Endothelial cell of umbilical vein (primary cell): ENCODE data around the gene TNFRSF8. TPM values are rescaled to one million over a fixed set of nuclear protein-coding genes. Genes with fewer than 3 reads are reported as not detected.

ENCODE experiments used
- BruUV-seq: library from RNA; stranded (reverse); fragments of 400-500 nt; replicated peaks from 2 replicates; lab custom pipeline; 2021; lab: Mats Ljungman, UMichigan
- CTCF ChIA-PET: fragments of 300-600, 350-600 bp; sonication (Branson Sonifier 250); formaldehyde crosslinking; loops from one replicate; lab custom pipeline; 2021; ENCODE audit warnings: antibody characterized with exemption, inconsistent platforms; lab: Charles Lee
- POLR2A ChIA-PET: fragments of 300-600, 350-600 bp; sonication (Branson Sonifier 250); formaldehyde crosslinking; loops from one replicate; lab custom pipeline; 2021; ENCODE audit warnings: antibody characterized with exemption, inconsistent platforms; lab: Charles Lee
- DNase-seq: peaks from one replicate; pipeline ENCODE4 v3.0.0-alpha.2; 2011; ENCODE audit warnings: low read depth, low spot score
- FAIRE-seq: peaks from 2 replicates; lab custom pipeline; 2011; peaks lifted over from hg19 to GRCh38; lab: Jason Lieb, UNC
- H2AFZ ChIP-seq: 2 replicates; pipeline ENCODE4 v1.6.0; 2012; ENCODE audit warnings: low read depth, low read length, control low read depth, inconsistent platforms
- H3K27ac ChIP-seq: 2 replicates; pipeline ENCODE4 v1.5.1; 2011; ENCODE audit warnings: low read depth, mild to moderate bottlenecking, control low read depth, low read length, moderate library complexity; ENCODE audit not compliant: insufficient read depth
- H3K27me3 ChIP-seq, 2 experiments: 2 replicates each; pipeline versions ENCODE4 v1.6.0 to v1.6.1; 2011; ENCODE audit warnings: low read length in 2 of 2, mixed read lengths in 1 of 2; ENCODE audit not compliant: control insufficient read depth in 2 of 2, insufficient read depth in 2 of 2
- H3K36me3 ChIP-seq, 2 experiments: 2 replicates in 1 of 2; 3 replicates in 1 of 2; pipeline ENCODE4 v1.5.1; 2011; ENCODE audit warnings: low read length in 2 of 2, mild to moderate bottlenecking in 1 of 2, moderate library complexity in 1 of 2; ENCODE audit not compliant: control insufficient read depth in 2 of 2, insufficient read depth in 2 of 2; ENCODE audit errors: extremely low read depth in 1 of 2
- H3K4me1 ChIP-seq: 3 replicates; pipeline ENCODE4 v1.5.1; 2011; ENCODE audit warnings: mild to moderate bottlenecking, low read length; ENCODE audit not compliant: control insufficient read depth, insufficient read depth; ENCODE audit errors: extremely low read depth
- H3K4me2 ChIP-seq: 2 replicates; pipeline ENCODE4 v1.6.1; 2011; ENCODE audit warnings: low read length, control low read depth, mixed read lengths; ENCODE audit not compliant: insufficient read depth
- H3K4me3 ChIP-seq, 3 experiments: fragments of 200-600 bp in 1 of 3; sonication (generic), shearing (Covaris generic) in 1 of 3; replicated peaks in 1 of 3; 2 replicates each; pipeline ENCODE4 v1.5.1; 2011 to 2016; ENCODE audit warnings: control low read depth in 3 of 3, low read length in 3 of 3, mild to moderate bottlenecking in 2 of 3, inconsistent platforms in 1 of 3, low read depth in 1 of 3, moderate library complexity in 1 of 3; ENCODE audit not compliant: insufficient read depth in 1 of 3
- H3K79me2 ChIP-seq: 2 replicates; pipeline ENCODE4 v1.6.0; 2012; ENCODE audit warnings: low read length, inconsistent platforms; ENCODE audit not compliant: control insufficient read depth, insufficient read depth
- H3K9ac ChIP-seq: replicated peaks from 2 replicates; pipeline ENCODE3; 2011; ENCODE audit warnings: low read length, control low read depth; ENCODE audit not compliant: insufficient read depth; ENCODE audit errors: extremely low read depth
- H3K9me1 ChIP-seq: replicated peaks from 3 replicates; pipeline ENCODE4 v1.6.0; 2011; ENCODE audit warnings: mild to moderate bottlenecking, low read length; ENCODE audit not compliant: control insufficient read depth, insufficient read depth; ENCODE audit errors: extremely low read depth
- H3K9me3 ChIP-seq: replicated peaks from 2 replicates; pipeline ENCODE4 v1.5.1; 2012; ENCODE audit warnings: low read length, inconsistent platforms; ENCODE audit not compliant: control insufficient read depth, insufficient read depth
- H4K20me1 ChIP-seq: replicated peaks from 2 replicates; pipeline ENCODE3; 2011; ENCODE audit warnings: mild to moderate bottlenecking, low read length; ENCODE audit not compliant: control insufficient read depth, insufficient read depth; ENCODE audit errors: extremely low read depth
- EZH2 ChIP-seq: IDR thresholded peaks from 2 replicates; pipeline ENCODE4 v1.6.1; 2012; ENCODE audit warnings: borderline replicate concordance, low read depth, mild to moderate bottlenecking, moderate library complexity, low read length, inconsistent platforms; ENCODE audit not compliant: severe bottlenecking
- FOS ChIP-seq: IDR thresholded peaks from 2 replicates; pipeline ENCODE4 v1.6.1; 2011; ENCODE audit warnings: mild to moderate bottlenecking, low read length, moderate library complexity, borderline replicate concordance; ENCODE audit not compliant: insufficient read depth
- GATA2 ChIP-seq: IDR thresholded peaks from 2 replicates; pipeline ENCODE4 v1.7.0; 2011; ENCODE audit warnings: low read depth, mild to moderate bottlenecking, moderate library complexity, mixed read lengths, low read length; ENCODE audit not compliant: insufficient read length, insufficient read depth
- JUN ChIP-seq: IDR thresholded peaks from 2 replicates; pipeline ENCODE4 v1.6.1; 2011; ENCODE audit warnings: borderline replicate concordance, low read depth; ENCODE audit not compliant: insufficient read length, insufficient read depth
- MAX ChIP-seq: IDR thresholded peaks from 2 replicates; pipeline ENCODE4 v1.6.1; 2011; ENCODE audit not compliant: insufficient read depth, insufficient read length
- MYC ChIP-seq: IDR thresholded peaks from one replicate; pipeline ENCODE4 v1.6.1; 2011; ENCODE audit warnings: mild to moderate bottlenecking, low read depth, low read length
- POLR2A ChIP-seq: IDR thresholded peaks from 2 replicates; pipeline ENCODE4 v1.6.1; 2012; ENCODE audit warnings: low read depth, mild to moderate bottlenecking, control low read depth, low read length
- POLR2AphosphoS5 ChIP-seq: IDR thresholded peaks from 2 replicates; pipeline ENCODE4 v1.6.1; 2012; ENCODE audit warnings: low read depth, mild to moderate bottlenecking, control low read depth, low read length, moderate library complexity; ENCODE audit not compliant: insufficient read depth
- dilution Hi-C: fragments of 300-500 bp; cut with MboI; formaldehyde crosslinking; loops from one replicate; pipeline ENCODE4 v1.15.0; 2019; ENCODE audit warnings: low sequenced_read_pairs; ENCODE audit not compliant: extremely low pct_ligation_motif_present
- intact Hi-C: fragments of 100-400 bp; cut with micrococcal nuclease; formaldehyde crosslinking; loops from one replicate; pipeline ENCODE4 v1.10.0; 2022
- polyA plus RNA-seq, 4 experiments: library from polyadenylated mRNA; depleted of rRNA in 3 of 4; stranded (reverse) in 3 of 4; unstranded in 1 of 4; fragments of >200 nt; gene quantifications; 2 replicates each; pipeline versions ENCODE4 v1.2.1 to v1.2.3, GENCODE V29; 2011 to 2012; ENCODE audit warnings: missing spikeins in 1 of 4
- total RNA-seq: library from RNA; stranded (reverse); gene quantifications from 2 replicates; pipeline ENCODE4 v1.2.3, GENCODE V29; 2021
- TF ChIP-seq, protein P1 (sequence below), 2 donors: IDR thresholded peaks; 1 replicate in 1 of 2; 2 replicates in 1 of 2; pipeline ENCODE4 v1.5.1; 2011; ENCODE audit warnings: low read length in 2 of 2, mild to moderate bottlenecking in 2 of 2, moderate library complexity in 2 of 2, control low read depth in 1 of 2, inconsistent platforms in 1 of 2, low read depth in 1 of 2; ENCODE audit not compliant: insufficient read depth in 1 of 2; ENCODE audit errors: extremely low read depth in 1 of 2

Gene TNFRSF8
- total and polyA plus RNA-seq, 2 donors (not counting 3 experiments of a cell fraction or from before 2014, with no cell fraction given): 0.47 TPM; not detected in 1

DNA sequence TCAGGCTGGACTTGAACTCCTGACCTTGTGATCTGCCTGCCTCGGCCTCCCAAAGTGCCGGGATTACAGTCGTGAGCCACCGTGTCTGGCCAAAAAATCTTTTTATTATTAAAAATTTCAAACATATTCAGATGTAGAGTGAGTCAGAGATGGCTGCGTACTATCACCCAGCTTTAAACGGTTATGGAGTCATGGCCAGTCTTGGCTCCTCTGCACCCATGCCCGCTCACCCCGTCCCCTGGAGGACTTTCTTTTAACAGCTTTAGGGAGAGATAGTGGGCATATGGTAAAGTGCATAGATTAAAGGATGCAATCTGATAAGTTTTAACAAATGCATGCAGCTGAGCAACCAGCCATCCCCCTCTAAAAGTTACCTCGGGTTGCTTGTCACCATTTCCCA is 51.8 kb downstream of the TNFRSF8 start:
- ChIA-PET CTCF (interaction anchor here (0.6 to 1.9 kb wide), 5 partner anchors 9 to 356 kb away, joined by 3 to 18 read pairs (median 4); no protein-coding TSS in a partner anchor), POLR2A (no interaction called here)
- no peak overlapping the region for H3K4me2 ChIP-seq
- no peaks in the 10 kb centered on the region for H3K9me3 ChIP-seq
- no peak for DNase-seq
- H3K9me1 ChIP-seq: no peaks in the 10 kb centered on the region
- H3K4me1 ChIP-seq: no peaks in the 10 kb centered on the region
- no peak overlapping the region for H3K9ac ChIP-seq
- no peak overlapping the region for H3K4me3 ChIP-seq
- BruUV-seq: no TSS peak
- dilution Hi-C loops: no loop called here
- H3K79me2 ChIP-seq: no peaks in the 10 kb centered on the region
- no peaks in the 10 kb centered on the region for H4K20me1 ChIP-seq
- FAIRE-seq: no peak
- intact Hi-C loops: no loop called here
- peaks cover 0 to 3% of the 10 kb centered on the region in 2 experiments for H3K27me3 ChIP-seq
- no peaks in the 10 kb centered on the region for H3K36me3 ChIP-seq
- no peak overlapping the region for H2AFZ ChIP-seq
- TF ChIP-seq JUN: no peak
- no peak for TF ChIP-seq MYC
- no peak for TF ChIP-seq EZH2
- TF ChIP-seq MAX: no peak
- TF ChIP-seq GATA2: no peak
- TF ChIP-seq FOS: no peak
- TF ChIP-seq, protein P1, sequence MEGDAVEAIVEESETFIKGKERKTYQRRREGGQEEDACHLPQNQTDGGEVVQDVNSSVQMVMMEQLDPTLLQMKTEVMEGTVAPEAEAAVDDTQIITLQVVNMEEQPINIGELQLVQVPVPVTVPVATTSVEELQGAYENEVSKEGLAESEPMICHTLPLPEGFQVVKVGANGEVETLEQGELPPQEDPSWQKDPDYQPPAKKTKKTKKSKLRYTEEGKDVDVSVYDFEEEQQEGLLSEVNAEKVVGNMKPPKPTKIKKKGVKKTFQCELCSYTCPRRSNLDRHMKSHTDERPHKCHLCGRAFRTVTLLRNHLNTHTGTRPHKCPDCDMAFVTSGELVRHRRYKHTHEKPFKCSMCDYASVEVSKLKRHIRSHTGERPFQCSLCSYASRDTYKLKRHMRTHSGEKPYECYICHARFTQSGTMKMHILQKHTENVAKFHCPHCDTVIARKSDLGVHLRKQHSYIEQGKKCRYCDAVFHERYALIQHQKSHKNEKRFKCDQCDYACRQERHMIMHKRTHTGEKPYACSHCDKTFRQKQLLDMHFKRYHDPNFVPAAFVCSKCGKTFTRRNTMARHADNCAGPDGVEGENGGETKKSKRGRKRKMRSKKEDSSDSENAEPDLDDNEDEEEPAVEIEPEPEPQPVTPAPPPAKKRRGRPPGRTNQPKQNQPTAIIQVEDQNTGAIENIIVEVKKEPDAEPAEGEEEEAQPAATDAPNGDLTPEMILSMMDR (IDR thresholded peaks at IDR 0.05; ENCODE audit: extremely low read depth in 1 of 2, insufficient read depth in 1 of 2, low read depth in 1 of 2, low read length in 2 of 2): no peak
- no peak for TF ChIP-seq POLR2AphosphoS5
- TF ChIP-seq POLR2A: no peak
- no peak overlapping the region for H3K27ac ChIP-seq
